H9 (cell line): ENCODE measurements around the gene SPDYE6. TPM values are rescaled to one million over a fixed set of nuclear protein-coding genes. Genes with fewer than 3 reads are reported as not detected.
"Not testable (repeated sequence)": the region's sequence is repeated elsewhere in the genome, so short reads cannot be mapped to it uniquely, and the experiment has no call there.

Experiments used
- DNase-seq: peaks from one replicate; pipeline ENCODE4 v3.0.0-alpha.2; 2017
- H2AFZ ChIP-seq: one replicate; pipeline ENCODE4 v1.6.1; 2013; ENCODE audit warnings: mild to moderate bottlenecking, low read length, control low read depth, moderate library complexity
- H2AK5ac ChIP-seq: 2 replicates; pipeline ENCODE4 v1.6.1; 2013; ENCODE audit warnings: low read length, control low read depth, mixed read lengths; ENCODE audit not compliant: insufficient read length
- H2BK120ac ChIP-seq: one replicate; pipeline ENCODE4 v1.6.1; 2013; ENCODE audit warnings: low read depth, mild to moderate bottlenecking, low read length, control low read depth, inconsistent platforms; ENCODE audit not compliant: poor library complexity, severe bottlenecking
- H2BK12ac ChIP-seq: 2 replicates; pipeline ENCODE4 v1.6.1; 2013; ENCODE audit warnings: low read length, control low read depth, mixed read lengths, low read depth; ENCODE audit not compliant: insufficient read length
- H2BK15ac ChIP-seq: 2 replicates; pipeline ENCODE4 v1.6.1; 2013; ENCODE audit warnings: low read depth, low read length, control low read depth
- H2BK20ac ChIP-seq: one replicate; pipeline ENCODE4 v1.6.1; 2013; ENCODE audit warnings: low read depth, mild to moderate bottlenecking, low read length, control low read depth, inconsistent platforms; ENCODE audit not compliant: poor library complexity, severe bottlenecking
- H2BK5ac ChIP-seq: 2 replicates; pipeline ENCODE4 v1.6.1; 2013; ENCODE audit warnings: low read length, control low read depth, mixed read lengths; ENCODE audit not compliant: insufficient read length
- H3K14ac ChIP-seq: 2 replicates; pipeline ENCODE4 v1.6.1; 2013; ENCODE audit warnings: low read length, control low read depth; ENCODE audit not compliant: insufficient read depth
- H3K18ac ChIP-seq: 2 replicates; pipeline ENCODE4 v1.6.1; 2013; ENCODE audit warnings: low read depth, mild to moderate bottlenecking, mixed read lengths, low read length, control low read depth; ENCODE audit not compliant: insufficient read length
- H3K23ac ChIP-seq: 2 replicates; pipeline ENCODE4 v1.6.1; 2013; ENCODE audit warnings: low read length, control low read depth, mixed read lengths, low read depth; ENCODE audit not compliant: insufficient read length
- H3K23me2 ChIP-seq: 2 replicates; pipeline ENCODE4 v1.6.1; 2013; ENCODE audit warnings: low read depth, mild to moderate bottlenecking, mixed read lengths, low read length, control low read depth; ENCODE audit not compliant: insufficient read length, poor library complexity, severe bottlenecking
- H3K27ac ChIP-seq: 2 replicates; pipeline ENCODE4 v1.5.1; 2013; ENCODE audit warnings: low read length, control low read depth, mixed read lengths, low read depth; ENCODE audit not compliant: insufficient read length
- H3K27me3 ChIP-seq: 2 replicates; pipeline ENCODE4 v1.6.1; 2013; ENCODE audit warnings: low read length, control low read depth, inconsistent platforms; ENCODE audit not compliant: insufficient read depth
- H3K4ac ChIP-seq: 2 replicates; pipeline ENCODE4 v1.6.1; 2013; ENCODE audit warnings: low read depth, mild to moderate bottlenecking, control low read depth, inconsistent platforms, low read length, moderate library complexity
- H3K4me1 ChIP-seq: 2 replicates; pipeline ENCODE4 v1.6.1; 2013; ENCODE audit warnings: low read length, control low read depth, inconsistent platforms; ENCODE audit not compliant: insufficient read depth
- H3K4me2 ChIP-seq: 2 replicates; pipeline ENCODE4 v1.6.1; 2013; ENCODE audit warnings: low read length, control low read depth, mixed read lengths; ENCODE audit not compliant: insufficient read length, insufficient read depth
- H3K56ac ChIP-seq: 2 replicates; pipeline ENCODE4 v1.6.1; 2013; ENCODE audit warnings: low read depth, mild to moderate bottlenecking, mixed read lengths, low read length, control low read depth; ENCODE audit not compliant: insufficient read length
- H3K79me1 ChIP-seq: 2 replicates; pipeline ENCODE4 v1.6.1; 2013; ENCODE audit warnings: low read depth, mild to moderate bottlenecking, moderate library complexity, low read length, control low read depth, inconsistent platforms; ENCODE audit not compliant: insufficient read depth, poor library complexity, severe bottlenecking
- H3K79me2 ChIP-seq: 2 replicates; pipeline ENCODE4 v1.6.1; 2013; ENCODE audit warnings: low read length, control low read depth, inconsistent platforms; ENCODE audit not compliant: insufficient read depth
- H3K9ac ChIP-seq: 2 replicates; pipeline ENCODE4 v1.6.1; 2013; ENCODE audit warnings: low read length, control low read depth, mixed read lengths; ENCODE audit not compliant: insufficient read length; ENCODE audit errors: extremely low read depth
- H3K9me3 ChIP-seq: one replicate; pipeline ENCODE4 v1.6.1; 2013; ENCODE audit warnings: low read depth, low read length, inconsistent platforms; ENCODE audit not compliant: control insufficient read depth
- H3T11ph ChIP-seq: one replicate; pipeline ENCODE4 v1.6.1; 2013; ENCODE audit warnings: mild to moderate bottlenecking, low read length, control low read depth, inconsistent platforms
- H4K20me1 ChIP-seq: one replicate; pipeline ENCODE4 v1.6.1; 2013; ENCODE audit not compliant: control insufficient read depth, insufficient read length, insufficient read depth
- H4K5ac ChIP-seq: 2 replicates; pipeline ENCODE4 v1.6.1; 2013; ENCODE audit warnings: low read depth, mild to moderate bottlenecking, mixed read lengths, low read length, control low read depth; ENCODE audit not compliant: insufficient read length
- H4K8ac ChIP-seq: replicated peaks from 2 replicates; pipeline ENCODE4 v1.6.1; 2013; ENCODE audit warnings: low read length, control low read depth, mixed read lengths, low read depth; ENCODE audit not compliant: insufficient read length
- H4K91ac ChIP-seq: 2 replicates; pipeline ENCODE4 v1.6.1; 2013; ENCODE audit warnings: low read depth, mild to moderate bottlenecking, moderate library complexity, mixed read lengths, low read length, control low read depth; ENCODE audit not compliant: insufficient read length
- H3K27ac Mint-ChIP-seq, 3 experiments: 2 replicates in 2 of 3; 3 replicates in 1 of 3; pipeline ENCODE4 v1.8.0; 2020 to 2021; ENCODE audit warnings: mixed read lengths in 3 of 3, mild to moderate bottlenecking in 1 of 3, moderate library complexity in 1 of 3
- H3K27me3 Mint-ChIP-seq: 2 replicates; pipeline ENCODE4 v1.8.0; 2021; ENCODE audit warnings: low read depth, mild to moderate bottlenecking, moderate library complexity, mixed read lengths
- H3K36me3 Mint-ChIP-seq, 3 experiments: 2 replicates in 2 of 3; 3 replicates in 1 of 3; pipeline ENCODE4 v1.8.0; 2020 to 2021; ENCODE audit warnings: low read depth in 3 of 3, mixed read lengths in 3 of 3; ENCODE audit not compliant: insufficient read depth in 1 of 3
- H3K4me1 Mint-ChIP-seq, 2 experiments: 2 replicates each; pipeline ENCODE4 v1.8.0; 2020; ENCODE audit warnings: mixed read lengths in 2 of 2
- H3K4me3 Mint-ChIP-seq, 2 experiments: 2 replicates in 1 of 2; 3 replicates in 1 of 2; pipeline ENCODE4 v1.8.0; 2020 to 2021; ENCODE audit warnings: mild to moderate bottlenecking in 2 of 2, mixed read lengths in 2 of 2, moderate library complexity in 1 of 2
- H3K9me3 Mint-ChIP-seq, 2 experiments: 2 replicates in 1 of 2; 3 replicates in 1 of 2; pipeline ENCODE4 v1.8.0; 2020; ENCODE audit warnings: mild to moderate bottlenecking in 2 of 2, mixed read lengths in 2 of 2, moderate library complexity in 1 of 2
- WGBS: extraction: QIAGEN DNeasy Blood & Tissue Kit; methylation state at CpG from one replicate; pipeline ENCODE4 v1.1.7; 2013; ENCODE audit warnings: missing lambda C conversion rate, low lambda C conversion rate, mixed read lengths; ENCODE audit not compliant: insufficient read length; ENCODE audit errors: extremely low coverage; 5-methylcytosine and 5-hydroxymethylcytosine counted together
- total RNA-seq: library from RNA; stranded (reverse); gene quantifications from 2 replicates; pipeline ENCODE4 v1.2.1, GENCODE V29; 2021
- TF ChIP-seq, protein P1 (sequence below): fragments of 200-600 bp; sonication (generic); conservative IDR thresholded peaks from 3 replicates; pipeline ENCODE4 v1.8.0; 2021; ENCODE audit warnings: antibody characterized with exemption, mild to moderate bottlenecking

SPDYE6 gene
- total RNA-seq, 1 experiment from 2014 or later = not detected

DNA sequence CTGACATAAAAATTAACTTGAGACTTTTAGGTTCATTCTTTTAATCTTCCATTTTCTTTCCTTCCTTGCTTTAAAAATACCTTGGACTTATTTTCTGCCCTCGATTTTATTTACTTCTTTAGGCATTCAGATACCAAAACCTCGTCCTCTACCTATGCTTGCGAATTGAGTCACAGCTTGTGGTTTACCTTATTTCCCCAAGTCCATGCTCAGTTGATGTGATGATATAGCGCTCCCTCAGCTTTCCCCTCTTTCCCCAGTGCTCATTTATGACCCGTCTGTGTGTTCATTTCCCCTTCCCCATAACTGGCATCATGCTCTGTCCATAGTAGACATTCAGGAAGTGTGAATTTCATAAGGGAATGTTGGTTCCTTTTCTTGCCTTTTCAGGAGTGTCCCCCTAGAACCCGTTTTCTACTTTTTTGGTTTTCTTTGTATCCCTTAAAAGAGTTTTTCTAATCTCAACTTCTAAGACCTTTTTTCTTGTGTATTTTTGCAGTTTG lies 20.8 kb upstream of the SPDYE6 start:
- Histone ChIP-seq H3K27ac (no peak overlapping the region), H4K5ac (no peak overlapping the region), H3K4ac (no peak overlapping the region), H3K56ac (no peak overlapping the region), H4K8ac (no peak overlapping the region), H3T11ph (no peak overlapping the region), H2AFZ (no peak overlapping the region), H2BK120ac (no peak overlapping the region), H3K23me2 (no peaks in the 10 kb centered on the region), H4K91ac (no peak overlapping the region), H2BK20ac (no peak overlapping the region), H3K27me3 (no peaks in the 10 kb centered on the region), H2BK15ac (no peak overlapping the region), H4K20me1 (no peaks in the 10 kb centered on the region), H3K4me1 (no peaks in the 10 kb centered on the region; the same call in 1 of the 2 replicates), H3K9ac (no peak overlapping the region), H3K79me1 (no peaks in the 10 kb centered on the region), H3K79me2 (peaks cover 2% of the 10 kb centered on the region; the same call in 1 of the 2 replicates), H2AK5ac (no peak overlapping the region), H3K9me3 (no peaks in the 10 kb centered on the region), H3K4me2 (no peak overlapping the region), H3K23ac (no peak overlapping the region), H3K14ac (no peak overlapping the region), H2BK12ac (no peak overlapping the region), H2BK5ac (no peak overlapping the region), H3K18ac (no peak overlapping the region)
- H3K27me3 Mint-ChIP-seq = no peaks in the 10 kb centered on the region
- TF ChIP-seq, protein P1, sequence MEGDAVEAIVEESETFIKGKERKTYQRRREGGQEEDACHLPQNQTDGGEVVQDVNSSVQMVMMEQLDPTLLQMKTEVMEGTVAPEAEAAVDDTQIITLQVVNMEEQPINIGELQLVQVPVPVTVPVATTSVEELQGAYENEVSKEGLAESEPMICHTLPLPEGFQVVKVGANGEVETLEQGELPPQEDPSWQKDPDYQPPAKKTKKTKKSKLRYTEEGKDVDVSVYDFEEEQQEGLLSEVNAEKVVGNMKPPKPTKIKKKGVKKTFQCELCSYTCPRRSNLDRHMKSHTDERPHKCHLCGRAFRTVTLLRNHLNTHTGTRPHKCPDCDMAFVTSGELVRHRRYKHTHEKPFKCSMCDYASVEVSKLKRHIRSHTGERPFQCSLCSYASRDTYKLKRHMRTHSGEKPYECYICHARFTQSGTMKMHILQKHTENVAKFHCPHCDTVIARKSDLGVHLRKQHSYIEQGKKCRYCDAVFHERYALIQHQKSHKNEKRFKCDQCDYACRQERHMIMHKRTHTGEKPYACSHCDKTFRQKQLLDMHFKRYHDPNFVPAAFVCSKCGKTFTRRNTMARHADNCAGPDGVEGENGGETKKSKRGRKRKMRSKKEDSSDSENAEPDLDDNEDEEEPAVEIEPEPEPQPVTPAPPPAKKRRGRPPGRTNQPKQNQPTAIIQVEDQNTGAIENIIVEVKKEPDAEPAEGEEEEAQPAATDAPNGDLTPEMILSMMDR = no peak
- H3K9me3 Mint-ChIP-seq = no peaks in the 10 kb centered on the region
- no peak overlapping the region for H3K4me3 Mint-ChIP-seq
- peaks cover 28 to 59% (median 46%) of the 10 kb centered on the region in 3 experiments for H3K36me3 Mint-ChIP-seq
- no peak for DNase-seq
- no peak overlapping the region for H3K27ac Mint-ChIP-seq
- peaks cover 18% of the 10 kb centered on the region in 2 experiments for H3K4me1 Mint-ChIP-seq
- WGBS = no CpG with 5 or more reads among the region's 6 CpGs

DNA sequence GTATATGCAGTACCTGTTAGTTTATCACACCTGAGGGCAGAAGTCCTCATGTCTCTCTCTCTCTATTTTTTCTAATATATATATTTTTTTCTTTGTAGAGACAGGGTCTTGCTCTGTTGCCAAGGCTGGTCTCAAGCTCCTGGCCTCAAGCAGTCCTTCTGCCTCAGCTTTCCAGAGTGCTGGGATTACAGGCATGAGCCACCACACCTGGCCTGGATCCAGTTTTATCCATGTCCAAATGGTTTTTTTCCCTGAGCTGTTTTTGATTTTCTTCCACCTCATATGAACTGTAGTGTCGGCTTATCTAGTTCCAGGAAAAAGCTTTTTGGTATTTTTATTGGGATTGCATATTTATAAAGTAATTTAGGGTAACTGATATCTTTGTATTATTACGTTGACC lies 16.6 kb upstream of the SPDYE6 start:
- not testable (repeated sequence) for H3K27ac Mint-ChIP-seq

More for the DNA sequence above, 16.6 kb upstream of the SPDYE6 start:
- H2BK12ac ChIP-seq, H2BK5ac ChIP-seq, H3K9me3 Mint-ChIP-seq, H3K79me1 ChIP-seq, H3K56ac ChIP-seq, H4K20me1 ChIP-seq, H4K8ac ChIP-seq, H3K23ac ChIP-seq, H2AFZ ChIP-seq, H3K4me3 Mint-ChIP-seq, H3K27me3 ChIP-seq, H3K14ac ChIP-seq, H2BK15ac ChIP-seq, H3K4ac ChIP-seq, H3T11ph ChIP-seq, H4K5ac ChIP-seq, H3K79me2 ChIP-seq, H3K4me1 ChIP-seq, H2AK5ac ChIP-seq, H3K27ac ChIP-seq, H3K23me2 ChIP-seq, H3K9me3 ChIP-seq, H3K9ac ChIP-seq, H3K18ac ChIP-seq, H2BK20ac ChIP-seq, DNase-seq, H4K91ac ChIP-seq, H3K4me1 Mint-ChIP-seq, H3K27me3 Mint-ChIP-seq, H2BK120ac ChIP-seq, H3K4me2 ChIP-seq: not testable (repeated sequence)
- H3K36me3 Mint-ChIP-seq = peaks cover 30 to 45% (median 42%) of the 10 kb centered on the region in 3 experiments
- WGBS = no CpG with 5 or more reads among the region's 2 CpGs
